OCI-LY1 (cell line): Measurements from ENCODE around the gene SLC29A3.

Experiments used
- EZH2 ChIP-seq: fragments of 200-600 bp; sonication (generic), shearing (Covaris generic); IDR thresholded peaks from 2 replicates; pipeline ENCODE4 v1.8.0; 2017; ENCODE audit warnings: borderline replicate concordance, mixed run types, mild to moderate bottlenecking, antibody characterized with exemption, low read length, moderate library complexity, mixed read lengths
- TF ChIP-seq, protein P1 (sequence below): fragments of 200-600 bp; sonication (generic), shearing (Covaris generic); IDR thresholded peaks from 2 replicates; pipeline ENCODE4 v1.5.1; 2017; ENCODE audit warnings: mild to moderate bottlenecking, antibody characterized with exemption, low read length, moderate library complexity, mixed read lengths

DNA sequence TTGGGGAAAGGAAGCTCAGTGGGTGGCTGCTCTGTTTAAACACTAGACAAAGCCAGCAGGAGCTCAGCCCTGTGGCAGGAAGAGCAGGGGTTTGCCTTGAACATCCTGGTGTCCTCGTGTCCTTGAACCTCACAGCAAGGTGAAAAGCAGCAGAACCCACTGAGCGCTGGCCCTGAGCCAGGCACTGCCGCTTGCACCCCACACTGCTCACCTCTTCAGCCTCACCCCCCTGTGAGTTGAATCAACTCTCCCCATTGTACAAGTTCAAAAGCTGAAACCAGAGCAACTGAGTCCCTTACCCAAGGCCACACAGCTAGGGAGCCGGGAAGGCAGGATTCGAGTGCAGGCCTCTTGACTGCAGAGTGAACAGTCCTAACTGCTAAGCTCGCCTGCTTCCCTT lies 32.0 kb downstream of the SLC29A3 start:
- TF ChIP-seq, protein P1, sequence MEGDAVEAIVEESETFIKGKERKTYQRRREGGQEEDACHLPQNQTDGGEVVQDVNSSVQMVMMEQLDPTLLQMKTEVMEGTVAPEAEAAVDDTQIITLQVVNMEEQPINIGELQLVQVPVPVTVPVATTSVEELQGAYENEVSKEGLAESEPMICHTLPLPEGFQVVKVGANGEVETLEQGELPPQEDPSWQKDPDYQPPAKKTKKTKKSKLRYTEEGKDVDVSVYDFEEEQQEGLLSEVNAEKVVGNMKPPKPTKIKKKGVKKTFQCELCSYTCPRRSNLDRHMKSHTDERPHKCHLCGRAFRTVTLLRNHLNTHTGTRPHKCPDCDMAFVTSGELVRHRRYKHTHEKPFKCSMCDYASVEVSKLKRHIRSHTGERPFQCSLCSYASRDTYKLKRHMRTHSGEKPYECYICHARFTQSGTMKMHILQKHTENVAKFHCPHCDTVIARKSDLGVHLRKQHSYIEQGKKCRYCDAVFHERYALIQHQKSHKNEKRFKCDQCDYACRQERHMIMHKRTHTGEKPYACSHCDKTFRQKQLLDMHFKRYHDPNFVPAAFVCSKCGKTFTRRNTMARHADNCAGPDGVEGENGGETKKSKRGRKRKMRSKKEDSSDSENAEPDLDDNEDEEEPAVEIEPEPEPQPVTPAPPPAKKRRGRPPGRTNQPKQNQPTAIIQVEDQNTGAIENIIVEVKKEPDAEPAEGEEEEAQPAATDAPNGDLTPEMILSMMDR, result no peak
- TF ChIP-seq EZH2, result no peak
